Natural killer cell (primary cell): Measurements from ENCODE around the gene ATP2A2. TPM values are rescaled to one million over a fixed set of nuclear protein-coding genes. Genes with fewer than 3 reads are reported as not detected.
A peak's percentile ranks its signal among the peaks of the same experiment; 100 is the strongest.

Experiments used
- ATAC-seq, 3 donors: fragments of 150-1000 bp in 2 of 3; fragments of 200-7000 bp in 1 of 3; cut with Tn5 transposase; 1 replicate in 1 of 3; 2 replicates in 2 of 3; pipeline ENCODE4 v1.10.0; 2021; ENCODE audit warnings: mild to moderate bottlenecking in 2 of 3, moderate library complexity in 2 of 3
- DNase-seq, 2 donors: peaks; one replicate each; pipeline versions ENCODE4 v3.0.0 to v3.0.0-alpha.2; 2013 to 2021; ENCODE audit warnings: mixed read lengths in 1 of 2
- H3K27ac ChIP-seq: one replicate; pipeline ENCODE4 v1.5.1; 2013; ENCODE audit warnings: mild to moderate bottlenecking, low read length
- H3K27me3 ChIP-seq: one replicate; pipeline ENCODE4 v1.6.1; 2013; ENCODE audit warnings: low read length; ENCODE audit not compliant: control insufficient read depth, insufficient read depth
- H3K36me3 ChIP-seq: one replicate; pipeline ENCODE4 v1.6.1; 2013; ENCODE audit warnings: low read length; ENCODE audit not compliant: control insufficient read depth, insufficient read depth
- H3K4me1 ChIP-seq: one replicate; pipeline ENCODE4 v1.6.1; 2013; ENCODE audit warnings: low read length; ENCODE audit not compliant: control insufficient read depth, insufficient read depth
- H3K4me3 ChIP-seq: one replicate; pipeline ENCODE4 v1.5.1; 2013; ENCODE audit warnings: low read length
- H3K9me3 ChIP-seq: one replicate; pipeline ENCODE4 v1.6.1; 2013; ENCODE audit warnings: low read length; ENCODE audit not compliant: control insufficient read depth, insufficient read depth
- H3K27ac Mint-ChIP-seq, 2 donors: one replicate each; pipeline ENCODE4 v1.8.0; 2022; ENCODE audit warnings: mild to moderate bottlenecking in 2 of 2, mixed read lengths in 2 of 2, moderate library complexity in 1 of 2
- H3K27me3 Mint-ChIP-seq, 2 donors: one replicate each; pipeline ENCODE4 v1.8.0; 2022; ENCODE audit warnings: low read depth in 2 of 2, mixed read lengths in 2 of 2
- H3K36me3 Mint-ChIP-seq: one replicate; pipeline ENCODE4 v1.8.0; 2022; ENCODE audit warnings: mixed read lengths
- H3K4me1 Mint-ChIP-seq, 2 donors: one replicate each; pipeline ENCODE4 v1.8.0; 2022; ENCODE audit warnings: mixed read lengths in 2 of 2
- H3K4me3 Mint-ChIP-seq: one replicate; pipeline ENCODE4 v1.8.0; 2022; ENCODE audit warnings: mild to moderate bottlenecking, moderate library complexity, mixed read lengths
- H3K9me3 Mint-ChIP-seq, 2 donors: one replicate each; pipeline ENCODE4 v1.8.0; 2022; ENCODE audit warnings: mixed read lengths in 2 of 2
- WGBS: methylation state at CpG from one replicate; pipeline ENCODE4 v1.1.7; 2013; ENCODE audit warnings: missing lambda C conversion rate; ENCODE audit not compliant: insufficient coverage; 5-methylcytosine and 5-hydroxymethylcytosine counted together
- intact Hi-C: fragments of 100-400 bp; cut with micrococcal nuclease; formaldehyde crosslinking; loops from one replicate; pipeline ENCODE4 v1.14.2; 2022
- total RNA-seq, 4 donors: library from RNA; stranded (reverse); fragments of 120-200 nt in 1 of 4; gene quantifications; one replicate each; pipeline versions ENCODE4 v1.2.3 to v1.2.4, GENCODE V29; 2013 to 2022
- TF ChIP-seq, protein P1 (sequence below): fragments of 200-600 bp; IDR thresholded peaks from one replicate; pipeline ENCODE4 v1.8.0; 2022; ENCODE audit warnings: antibody characterized with exemption

Gene ATP2A2
- total RNA-seq, 3 donors from 2014 or later (not counting 1 experiment from before 2014, with no cell fraction given), result 118 to 140 (median 123) TPM

DNA sequence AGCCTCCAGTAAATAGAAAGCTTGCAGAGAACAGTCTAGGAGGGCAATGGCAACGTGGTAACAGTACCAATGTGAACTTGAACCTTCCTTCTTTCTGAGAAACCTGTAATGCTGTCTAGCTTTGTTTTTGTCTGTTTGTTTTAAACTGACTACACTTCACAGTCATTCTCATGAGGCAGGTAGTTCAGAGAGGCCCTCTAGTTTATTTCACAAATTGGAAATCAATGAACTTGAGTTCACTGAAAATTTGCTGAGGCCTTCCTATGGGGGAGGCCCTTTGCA is 2.9 kb upstream of the ATP2A2 start:
- no peaks in the 10 kb centered on the region for H3K9me3 ChIP-seq
- Mint-ChIP-seq H3K27me3 (no peaks in the 10 kb centered on the region), H3K27ac (no peak overlapping the region), H3K36me3 (no peaks in the 10 kb centered on the region), H3K9me3 (no peaks in the 10 kb centered on the region), H3K4me1 (peaks cover 20 to 27% of the 10 kb centered on the region in 2 donors), H3K4me3 (no peak overlapping the region)
- intact Hi-C loops, result no loop called here
- H3K27me3 ChIP-seq, result no peaks in the 10 kb centered on the region
- no peak overlapping the region for H3K4me3 ChIP-seq
- peaks cover 1% of the 10 kb centered on the region for H3K36me3 ChIP-seq
- DNase-seq (no peak), ATAC-seq (no peak)
- H3K4me1 ChIP-seq, result peaks cover 12% of the 10 kb centered on the region
- TF ChIP-seq, protein P1, sequence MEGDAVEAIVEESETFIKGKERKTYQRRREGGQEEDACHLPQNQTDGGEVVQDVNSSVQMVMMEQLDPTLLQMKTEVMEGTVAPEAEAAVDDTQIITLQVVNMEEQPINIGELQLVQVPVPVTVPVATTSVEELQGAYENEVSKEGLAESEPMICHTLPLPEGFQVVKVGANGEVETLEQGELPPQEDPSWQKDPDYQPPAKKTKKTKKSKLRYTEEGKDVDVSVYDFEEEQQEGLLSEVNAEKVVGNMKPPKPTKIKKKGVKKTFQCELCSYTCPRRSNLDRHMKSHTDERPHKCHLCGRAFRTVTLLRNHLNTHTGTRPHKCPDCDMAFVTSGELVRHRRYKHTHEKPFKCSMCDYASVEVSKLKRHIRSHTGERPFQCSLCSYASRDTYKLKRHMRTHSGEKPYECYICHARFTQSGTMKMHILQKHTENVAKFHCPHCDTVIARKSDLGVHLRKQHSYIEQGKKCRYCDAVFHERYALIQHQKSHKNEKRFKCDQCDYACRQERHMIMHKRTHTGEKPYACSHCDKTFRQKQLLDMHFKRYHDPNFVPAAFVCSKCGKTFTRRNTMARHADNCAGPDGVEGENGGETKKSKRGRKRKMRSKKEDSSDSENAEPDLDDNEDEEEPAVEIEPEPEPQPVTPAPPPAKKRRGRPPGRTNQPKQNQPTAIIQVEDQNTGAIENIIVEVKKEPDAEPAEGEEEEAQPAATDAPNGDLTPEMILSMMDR, result no peak
- 92% methylated on average over 1 of the region's 1 CpG for WGBS
- no peak overlapping the region for H3K27ac ChIP-seq

DNA sequence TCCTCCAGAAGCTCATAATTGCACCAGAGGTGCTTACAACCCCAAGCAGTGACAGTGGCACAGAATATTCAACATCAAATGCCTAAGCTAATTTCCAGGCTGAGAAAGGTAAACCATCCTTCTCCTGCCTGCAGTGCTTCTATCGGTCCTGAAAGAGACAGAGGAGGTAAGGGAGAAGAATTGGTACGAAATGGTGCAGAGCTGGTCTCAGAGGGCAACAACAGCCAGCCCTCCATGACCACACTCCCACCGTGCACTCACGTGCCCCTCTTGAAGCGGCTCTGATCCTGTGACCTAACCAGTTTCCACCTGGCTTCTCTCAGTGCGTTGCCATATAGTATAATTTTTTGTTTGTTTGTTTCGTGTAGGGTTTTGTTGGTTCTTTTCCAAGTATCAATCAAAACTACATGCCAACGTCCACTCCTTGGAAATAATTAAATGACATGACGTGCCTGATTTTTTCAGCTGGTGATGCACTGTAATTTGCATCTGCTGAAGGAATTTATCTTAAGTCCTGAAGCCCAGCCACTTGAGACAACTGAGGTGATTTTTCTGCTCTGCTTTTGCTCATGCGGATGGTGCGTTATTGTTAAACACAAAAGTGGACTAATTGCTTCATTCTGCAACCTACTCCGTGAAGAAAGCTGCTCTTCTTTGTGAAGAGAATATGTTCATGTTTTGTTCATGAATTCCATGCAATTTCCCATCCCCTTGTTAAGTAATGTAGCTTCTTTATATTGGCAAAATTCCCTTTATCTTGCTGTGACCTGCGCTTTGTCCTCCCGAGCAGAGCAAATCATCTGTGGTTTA is 1.3 kb upstream of the ATP2A2 start:
- intact Hi-C loops, result loop anchor here (2.0 to 5.0 kb wide), 2 partner anchors 157 to 223 kb away; partner anchors contain the start of genes RAD9B and VPS29
- Histone ChIP-seq H3K27me3 (no peaks in the 10 kb centered on the region), H3K36me3 (peaks cover 5% of the 10 kb centered on the region), H3K4me1 (peaks cover 12% of the 10 kb centered on the region), H3K4me3 (no peak overlapping the region), H3K9me3 (no peaks in the 10 kb centered on the region), H3K27ac (no peak overlapping the region)
- H3K4me3 Mint-ChIP-seq, result peak overlapping the region; percentile 88
- no peaks in the 10 kb centered on the region for H3K9me3 Mint-ChIP-seq
- 82% methylated on average over 10 of the region's 14 CpGs for WGBS
- TF ChIP-seq, protein P1, result no peak
- peaks cover 35 to 40% of the 10 kb centered on the region in 2 donors for H3K4me1 Mint-ChIP-seq
- H3K36me3 Mint-ChIP-seq, result no peaks in the 10 kb centered on the region
- ATAC-seq (no peak), DNase-seq (peak in 1 of 2 donors; percentile 16)
- no peaks in the 10 kb centered on the region for H3K27me3 Mint-ChIP-seq
- peak overlapping the region; percentile 79 to 90 for H3K27ac Mint-ChIP-seq

DNA sequence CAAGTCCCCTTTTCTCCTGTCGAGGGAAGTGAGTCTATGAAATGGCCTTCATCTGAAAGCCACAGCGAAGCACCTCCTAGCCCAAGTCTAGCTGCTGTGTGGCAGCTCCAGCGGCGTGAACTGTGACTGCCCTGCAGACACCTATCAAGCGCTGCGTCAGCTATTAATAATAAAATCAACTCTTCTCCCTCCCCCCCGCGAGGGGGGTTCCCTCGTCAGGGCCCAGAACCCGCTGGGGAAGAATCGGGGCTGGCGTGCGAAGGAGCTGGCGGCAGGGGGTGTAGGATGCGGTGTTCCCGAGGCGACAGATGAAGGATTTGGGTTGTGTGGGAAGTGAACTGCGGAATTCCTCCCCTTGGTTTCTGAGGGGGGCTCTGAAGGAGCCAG is 662 bp upstream of the ATP2A2 start:
- peaks cover 11% of the 10 kb centered on the region for H3K36me3 ChIP-seq
- no peaks in the 10 kb centered on the region for H3K27me3 ChIP-seq
- TF ChIP-seq, protein P1, result no peak
- peak; percentile 59 to 82 for DNase-seq
- H3K9me3 Mint-ChIP-seq, result no peaks in the 10 kb centered on the region
- H3K27ac ChIP-seq, result peak overlapping the region; percentile 67
- H3K9me3 ChIP-seq, result no peaks in the 10 kb centered on the region
- peak overlapping the region; percentile 79 to 90 for H3K27ac Mint-ChIP-seq
- peaks cover 42 to 46% of the 10 kb centered on the region in 2 donors for H3K4me1 Mint-ChIP-seq
- WGBS, result 2% methylated on average over 18 of the region's 18 CpGs
- no peaks in the 10 kb centered on the region for H3K27me3 Mint-ChIP-seq
- peaks cover 12% of the 10 kb centered on the region for H3K4me1 ChIP-seq
- intact Hi-C loops, result loop anchor here (2.0 to 5.0 kb wide), 2 partner anchors 158 to 222 kb away; partner anchors contain the start of genes RAD9B and VPS29
- H3K4me3 Mint-ChIP-seq, result peak overlapping the region; percentile 88
- H3K36me3 Mint-ChIP-seq, result no peaks in the 10 kb centered on the region
- ATAC-seq, result peak; percentile 31 to 47 (median 36)
- H3K4me3 ChIP-seq, result peak overlapping the region; percentile 70
